PC-9 (cell line): ENCODE results near the gene KLRK1. TPM values are rescaled to one million over a fixed set of nuclear protein-coding genes. Genes with fewer than 3 reads are reported as not detected.

Experiments
- BruUV-seq: library from RNA; stranded (reverse); fragments of 400-500 nt; replicated peaks from 2 replicates; lab custom pipeline; 2021; lab: Mats Ljungman, UMichigan
- CTCF ChIA-PET: fragments of 300-600 bp; sonication (Branson Sonifier 250); formaldehyde crosslinking; loops from one replicate; lab custom pipeline; 2022; ENCODE audit warnings: antibody characterized with exemption; lab: Charles Lee
- POLR2A ChIA-PET: fragments of 300-600 bp; sonication (Branson Sonifier 250); formaldehyde crosslinking; loops from one replicate; lab custom pipeline; 2022; ENCODE audit warnings: antibody characterized with exemption; ENCODE audit not compliant: unreplicated experiment; lab: Charles Lee
- DNase-seq, 2 experiments: peaks; one replicate each; pipeline versions ENCODE4 v3.0.0 to v3.0.0-alpha.2; 2015 to 2022; ENCODE audit warnings: mixed read lengths in 1 of 2
- H2AFZ ChIP-seq: fragments of 200-600 bp; sonication (generic); 2 replicates; pipeline ENCODE4 v1.8.1; 2017; ENCODE audit warnings: antibody characterized with exemption
- H3F3A ChIP-seq: fragments of 200-600 bp; sonication (generic); 2 replicates; pipeline ENCODE4 v1.8.1; 2017; ENCODE audit warnings: antibody characterized with exemption, mild to moderate bottlenecking, low read depth; ENCODE audit not compliant: insufficient read depth
- H3K27ac ChIP-seq: fragments of 200-600 bp; sonication (generic); 2 replicates; pipeline ENCODE4 v1.6.1; 2016; ENCODE audit warnings: mixed run types
- H3K27me3 ChIP-seq: fragments of 200-600 bp; sonication (generic); 2 replicates; pipeline ENCODE4 v1.6.1; 2016; ENCODE audit warnings: low read depth, mixed run types; ENCODE audit not compliant: insufficient read depth
- H3K36me3 ChIP-seq: fragments of 200-600 bp; sonication (generic); 2 replicates; pipeline ENCODE4 v1.6.1; 2016; ENCODE audit warnings: low read depth, mixed run types
- H3K4me1 ChIP-seq: fragments of 200-600 bp; sonication (generic); replicated peaks from 2 replicates; pipeline ENCODE4 v1.6.1; 2016; ENCODE audit warnings: mixed run types; ENCODE audit not compliant: insufficient read depth
- H3K4me2 ChIP-seq: fragments of 200-600 bp; sonication (generic); 2 replicates; pipeline ENCODE4 v1.6.1; 2017; ENCODE audit warnings: mixed run types
- H3K4me3 ChIP-seq: fragments of 200-600 bp; sonication (generic); 2 replicates; pipeline ENCODE4 v1.6.1; 2016; ENCODE audit warnings: mixed run types
- H3K79me2 ChIP-seq: fragments of 200-600 bp; sonication (generic); 2 replicates; pipeline ENCODE4 v1.6.1; 2017; ENCODE audit warnings: low read depth, mixed run types
- H3K9me2 ChIP-seq: fragments of 200-600 bp; sonication (generic); 2 replicates; pipeline ENCODE4 v1.8.1; 2017; ENCODE audit warnings: mild to moderate bottlenecking; ENCODE audit not compliant: insufficient read depth
- H3K9me3 ChIP-seq: fragments of 200-600 bp; sonication (generic); 2 replicates; pipeline ENCODE4 v1.8.1; 2016; ENCODE audit warnings: low read depth; ENCODE audit not compliant: insufficient read depth
- H4K20me1 ChIP-seq: fragments of 200-600 bp; sonication (generic); 2 replicates; pipeline ENCODE4 v1.8.1; 2017; ENCODE audit not compliant: insufficient read depth
- EZH2 ChIP-seq: fragments of 200-600 bp; sonication (generic); IDR thresholded peaks from 2 replicates; pipeline ENCODE4 v1.8.0; 2017; ENCODE audit warnings: antibody characterized with exemption, low read depth
- intact Hi-C: fragments of 100-400 bp; cut with micrococcal nuclease; formaldehyde crosslinking; loops from one replicate; pipeline ENCODE4 v1.10.0; 2022; ENCODE audit not compliant: unreplicated experiment
- total RNA-seq: library from RNA; stranded (reverse); gene quantifications from 2 replicates; pipeline ENCODE4 v1.2.3, GENCODE V29; 2021
- TF ChIP-seq, protein P1 (sequence below): fragments of 200-600 bp; sonication (generic); conservative IDR thresholded peaks from 2 replicates; pipeline ENCODE4 v1.6.1; 2017; ENCODE audit warnings: mixed run types, antibody characterized with exemption, mild to moderate bottlenecking, moderate library complexity

Gene KLRK1
- total RNA-seq, 1 experiment from 2014 or later = not detected

GRCh38 chr12:10363914-10364814, 25.7 kb downstream of the KLRK1 start:
- H3F3A ChIP-seq = no peaks in the 10 kb centered on the region; the same call in 1 of the 2 replicates
- H3K4me3 ChIP-seq = peak overlapping the region; percentile 77
- peak overlapping the region; percentile 93 for H3K4me2 ChIP-seq
- intact Hi-C loops = loop anchor here (10.0 kb wide), 1 partner anchor 391 kb away; no protein-coding TSS in a partner anchor
- peaks cover 30% of the 10 kb centered on the region for H3K4me1 ChIP-seq
- ChIA-PET POLR2A (interaction anchor here (0.6 to 0.7 kb wide), 4 partner anchors 28 to 36 kb away, joined by 4 to 9 read pairs (median 4); no protein-coding TSS in a partner anchor), CTCF (no interaction called here)
- TSS peak; percentile 56 for BruUV-seq
- no peaks in the 10 kb centered on the region for H3K79me2 ChIP-seq
- peak overlapping the region; percentile 91 for H2AFZ ChIP-seq
- no peaks in the 10 kb centered on the region for H3K27me3 ChIP-seq
- TF ChIP-seq EZH2 = no peak
- TF ChIP-seq, protein P1, sequence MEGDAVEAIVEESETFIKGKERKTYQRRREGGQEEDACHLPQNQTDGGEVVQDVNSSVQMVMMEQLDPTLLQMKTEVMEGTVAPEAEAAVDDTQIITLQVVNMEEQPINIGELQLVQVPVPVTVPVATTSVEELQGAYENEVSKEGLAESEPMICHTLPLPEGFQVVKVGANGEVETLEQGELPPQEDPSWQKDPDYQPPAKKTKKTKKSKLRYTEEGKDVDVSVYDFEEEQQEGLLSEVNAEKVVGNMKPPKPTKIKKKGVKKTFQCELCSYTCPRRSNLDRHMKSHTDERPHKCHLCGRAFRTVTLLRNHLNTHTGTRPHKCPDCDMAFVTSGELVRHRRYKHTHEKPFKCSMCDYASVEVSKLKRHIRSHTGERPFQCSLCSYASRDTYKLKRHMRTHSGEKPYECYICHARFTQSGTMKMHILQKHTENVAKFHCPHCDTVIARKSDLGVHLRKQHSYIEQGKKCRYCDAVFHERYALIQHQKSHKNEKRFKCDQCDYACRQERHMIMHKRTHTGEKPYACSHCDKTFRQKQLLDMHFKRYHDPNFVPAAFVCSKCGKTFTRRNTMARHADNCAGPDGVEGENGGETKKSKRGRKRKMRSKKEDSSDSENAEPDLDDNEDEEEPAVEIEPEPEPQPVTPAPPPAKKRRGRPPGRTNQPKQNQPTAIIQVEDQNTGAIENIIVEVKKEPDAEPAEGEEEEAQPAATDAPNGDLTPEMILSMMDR = no peak
- DNase-seq = peak in 1 of 2 experiments; percentile 48
- peak overlapping the region; percentile 63 for H3K27ac ChIP-seq
- no peaks in the 10 kb centered on the region for H3K36me3 ChIP-seq
- no peaks in the 10 kb centered on the region for H3K9me3 ChIP-seq
- H3K9me2 ChIP-seq = no peaks in the 10 kb centered on the region
- H4K20me1 ChIP-seq = no peaks in the 10 kb centered on the region

DNA sequence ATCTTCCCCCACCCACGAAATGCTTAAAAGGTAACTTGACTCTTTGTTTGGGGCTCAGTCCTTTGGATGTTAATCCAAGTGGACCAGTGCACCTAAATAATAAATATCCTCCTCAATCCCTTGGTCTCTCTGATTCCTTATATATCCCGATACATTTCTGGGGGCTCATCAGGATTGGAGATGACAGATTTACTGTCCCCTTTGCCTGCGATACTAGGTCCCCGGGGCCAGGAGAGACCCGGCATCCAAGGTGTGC, 26.3 kb downstream of the KLRK1 start:
- POLR2A ChIA-PET = interaction anchor here (0.7 kb wide), 1 partner anchor 174 kb away, joined by 7 read pairs; no protein-coding TSS in a partner anchor

More for the DNA sequence above, 26.3 kb downstream of the KLRK1 start:
- no peaks in the 10 kb centered on the region for H3K27me3 ChIP-seq
- no peaks in the 10 kb centered on the region for H4K20me1 ChIP-seq
- H3K4me3 ChIP-seq = no peak overlapping the region; the same call in 1 of the 2 replicates
- H3K4me1 ChIP-seq = peaks cover 30% of the 10 kb centered on the region
- no peaks in the 10 kb centered on the region for H3K79me2 ChIP-seq
- H3K9me3 ChIP-seq = no peaks in the 10 kb centered on the region
- peak overlapping the region; percentile 91; the same call in 1 of the 2 replicates for H2AFZ ChIP-seq
- no peak for DNase-seq
- intact Hi-C loops = loop anchor here (10.0 kb wide), 1 partner anchor 391 kb away; no protein-coding TSS in a partner anchor
- CTCF ChIA-PET = no interaction called here
- H3K36me3 ChIP-seq = no peaks in the 10 kb centered on the region
- H3K27ac ChIP-seq = no peak overlapping the region
- H3F3A ChIP-seq = no peaks in the 10 kb centered on the region; the same call in 1 of the 2 replicates
- TF ChIP-seq, protein P1 = no peak
- TF ChIP-seq EZH2 = no peak
- no peaks in the 10 kb centered on the region for H3K9me2 ChIP-seq
- BruUV-seq = no TSS peak
- peak overlapping the region; percentile 93 for H3K4me2 ChIP-seq
